IMR-90 (cell line): ENCODE results near the gene C3orf18. TPM values are rescaled to one million over a fixed set of nuclear protein-coding genes. Genes with fewer than 3 reads are reported as not detected.
A peak's percentile ranks its signal among the peaks of the same experiment; 100 is the strongest.

Experiments
- ATAC-seq: fragments of 200-7000 bp; cut with Tn5 transposase; 2 replicates; pipeline ENCODE4 v1.9.1; 2020; ENCODE audit warnings: low read depth, mild to moderate bottlenecking, moderate library complexity
- BruUV-seq: library from RNA; stranded (reverse); fragments of 400-500 nt; replicated peaks from 2 replicates; lab custom pipeline; 2021; lab: Mats Ljungman, UMichigan
- CTCF ChIA-PET: fragments of 300-600 bp; formaldehyde crosslinking; extraction: SDS; loops from one replicate; lab custom pipeline; 2021; ENCODE audit warnings: antibody characterized with exemption; lab: Yijun Ruan, JAX
- POLR2A ChIA-PET: fragments of 300-600 bp; sonication (Branson Sonifier 250); formaldehyde crosslinking; loops from one replicate; lab custom pipeline; 2022; ENCODE audit warnings: antibody characterized with exemption; ENCODE audit not compliant: unreplicated experiment; lab: Charles Lee
- DNase-seq: peaks from one replicate; pipeline ENCODE4 v3.0.0; 2013
- H2AFZ ChIP-seq: replicated peaks from 2 replicates; pipeline ENCODE3; 2013; ENCODE audit warnings: low read length, mild to moderate bottlenecking; ENCODE audit not compliant: poor library complexity
- H2AK5ac ChIP-seq: 2 replicates; pipeline ENCODE4 v1.6.1; 2013; ENCODE audit warnings: low read depth, low read length, inconsistent platforms
- H2AK9ac ChIP-seq: replicated peaks from 2 replicates; pipeline ENCODE3; 2013; ENCODE audit warnings: mild to moderate bottlenecking, low read depth, low read length, moderate library complexity; ENCODE audit not compliant: poor library complexity
- H2BK120ac ChIP-seq: 2 replicates; pipeline ENCODE4 v1.6.1; 2013; ENCODE audit warnings: low read depth, low read length, inconsistent platforms
- H2BK15ac ChIP-seq: 3 replicates; pipeline ENCODE4 v1.6.1; 2013; ENCODE audit warnings: low read depth, low read length, inconsistent platforms
- H2BK20ac ChIP-seq: 2 replicates; pipeline ENCODE4 v1.6.1; 2013; ENCODE audit warnings: low read depth, mild to moderate bottlenecking, inconsistent platforms, low read length, moderate library complexity
- H2BK5ac ChIP-seq: 2 replicates; pipeline ENCODE4 v1.6.1; 2013; ENCODE audit warnings: mild to moderate bottlenecking, low read depth, low read length, inconsistent platforms; ENCODE audit not compliant: poor library complexity, severe bottlenecking
- H3K14ac ChIP-seq: replicated peaks from 2 replicates; pipeline ENCODE4 v1.6.1; 2013; ENCODE audit warnings: low read depth, low read length, inconsistent platforms
- H3K18ac ChIP-seq: 2 replicates; pipeline ENCODE4 v1.6.1; 2013; ENCODE audit warnings: low read depth, low read length, control low read depth
- H3K23ac ChIP-seq: 2 replicates; pipeline ENCODE4 v1.6.1; 2013; ENCODE audit warnings: low read depth, low read length, inconsistent platforms
- H3K27ac ChIP-seq: 2 replicates; pipeline ENCODE4 v1.5.1; 2013; ENCODE audit warnings: mild to moderate bottlenecking, control low read depth, low read length; ENCODE audit not compliant: insufficient read depth
- H3K27me3 ChIP-seq: 2 replicates; pipeline ENCODE4 v1.6.1; 2013; ENCODE audit warnings: low read length; ENCODE audit not compliant: control insufficient read depth, insufficient read depth
- H3K36me3 ChIP-seq: 2 replicates; pipeline ENCODE4 v1.6.1; 2013; ENCODE audit warnings: low read length, mixed read lengths; ENCODE audit not compliant: control insufficient read depth, insufficient read depth
- H3K4ac ChIP-seq: 2 replicates; pipeline ENCODE4 v1.6.1; 2013; ENCODE audit warnings: low read depth, low read length, inconsistent platforms
- H3K4me1 ChIP-seq: 2 replicates; pipeline ENCODE4 v1.6.1; 2013; ENCODE audit warnings: low read length, mixed read lengths; ENCODE audit not compliant: control insufficient read depth, insufficient read depth
- H3K4me2 ChIP-seq: 2 replicates; pipeline ENCODE4 v1.6.1; 2013; ENCODE audit warnings: low read depth, mild to moderate bottlenecking, control low read depth, low read length, moderate library complexity
- H3K4me3 ChIP-seq: 2 replicates; pipeline ENCODE4 v1.5.1; 2013; ENCODE audit warnings: low read depth, mild to moderate bottlenecking, control low read depth, low read length, moderate library complexity; ENCODE audit not compliant: insufficient read depth
- H3K56ac ChIP-seq: 2 replicates; pipeline ENCODE4 v1.6.1; 2013; ENCODE audit warnings: low read length, inconsistent platforms; ENCODE audit not compliant: insufficient read depth; ENCODE audit errors: extremely low read depth
- H3K79me1 ChIP-seq, 2 experiments: 2 replicates each; pipeline ENCODE4 v1.6.1; 2013; ENCODE audit warnings: low read length in 2 of 2, inconsistent platforms in 1 of 2, low read depth in 1 of 2
- H3K9ac ChIP-seq: 2 replicates; pipeline ENCODE4 v1.6.1; 2013; ENCODE audit warnings: low read depth, low read length, control low read depth
- H3K9me1 ChIP-seq: 2 replicates; pipeline ENCODE4 v1.6.1; 2013; ENCODE audit warnings: low read length, inconsistent platforms; ENCODE audit not compliant: insufficient read depth
- H3K9me3 ChIP-seq: 2 replicates; pipeline ENCODE4 v1.6.1; 2013; ENCODE audit warnings: low read length; ENCODE audit not compliant: control insufficient read depth, insufficient read depth
- H4K20me1 ChIP-seq: 2 replicates; pipeline ENCODE4 v1.6.1; 2013; ENCODE audit warnings: low read length, inconsistent platforms; ENCODE audit not compliant: insufficient read depth
- H4K5ac ChIP-seq: 2 replicates; pipeline ENCODE4 v1.6.1; 2013; ENCODE audit warnings: mild to moderate bottlenecking, low read depth, low read length, control low read depth
- H4K8ac ChIP-seq, 2 experiments: 2 replicates each; pipeline ENCODE4 v1.6.1; 2013; ENCODE audit warnings: low read depth in 2 of 2, low read length in 2 of 2, control low read depth in 1 of 2, inconsistent platforms in 1 of 2
- H4K91ac ChIP-seq: 2 replicates; pipeline ENCODE4 v1.6.1; 2013; ENCODE audit warnings: low read depth, low read length, inconsistent platforms; ENCODE audit not compliant: insufficient read depth
- FOS ChIP-seq: fragments of 150-350 bp; IDR thresholded peaks from 2 replicates; pipeline ENCODE4 v1.6.1; 2016; ENCODE audit warnings: low read depth, low read length
- MAFK ChIP-seq: IDR thresholded peaks from 2 replicates; pipeline ENCODE4 v1.6.1; 2012; ENCODE audit warnings: low read depth, low read length, improper control_type of control experiment
- NFE2L2 ChIP-seq: fragments of 150-350 bp; IDR thresholded peaks from 2 replicates; pipeline ENCODE4 v1.6.1; 2016; ENCODE audit warnings: low read depth, mild to moderate bottlenecking, low read length
- RCOR1 ChIP-seq: IDR thresholded peaks from 2 replicates; pipeline ENCODE4 v1.6.1; 2012; ENCODE audit warnings: mild to moderate bottlenecking, low read length, improper control_type of control experiment; ENCODE audit not compliant: insufficient replicate concordance
- RFX5 ChIP-seq: IDR thresholded peaks from 2 replicates; pipeline ENCODE4 v1.8.0; 2012; ENCODE audit warnings: low read depth, mild to moderate bottlenecking, low read length, moderate library complexity
- SMC3 ChIP-seq: fragments of 150-350 bp; IDR thresholded peaks from 2 replicates; pipeline ENCODE4 v1.6.1; 2016; ENCODE audit warnings: low read depth, mild to moderate bottlenecking, antibody characterized with exemption, low read length, moderate library complexity
- WGBS, 2 experiments: methylation state at CpG; one replicate each; pipeline versions ENCODE4 v1.1.5 to v1.1.7; 2013; ENCODE audit warnings: missing lambda C conversion rate in 2 of 2; ENCODE audit not compliant: insufficient read length in 1 of 2; ENCODE audit errors: extremely low coverage in 2 of 2; 5-methylcytosine and 5-hydroxymethylcytosine counted together
- dilution Hi-C: fragments of 300-500 bp; cut with HindIII; formaldehyde crosslinking; loops from one replicate; pipeline ENCODE4 v1.14.3; 2018; ENCODE audit warnings: low sequenced_read_pairs; ENCODE audit not compliant: unreplicated experiment
- in situ Hi-C: fragments of 300-500 bp; cut with MboI; formaldehyde crosslinking; loops from 3 replicates; pipeline ENCODE4 v1.14.3; 2019; ENCODE audit warnings: low sequenced_read_pairs, inconsistent platforms, mixed read lengths
- intact Hi-C: fragments of 100-400 bp; cut with micrococcal nuclease; formaldehyde crosslinking; loops from 2 replicates; pipeline ENCODE4 v1.10.0; 2022
- polyA plus RNA-seq, 3 experiments: library from polyadenylated mRNA; depleted of rRNA; stranded (reverse); fragments of >200 nt; gene quantifications; 2 replicates each; pipeline ENCODE4 v1.2.3, GENCODE V29; 2012; ENCODE audit warnings: low replicate concordance in 1 of 3
- total RNA-seq: library from RNA; depleted of rRNA; stranded (reverse); fragments of >200 nt; gene quantifications from 2 replicates; pipeline ENCODE4 v1.2.3, GENCODE V29; 2012
- TF ChIP-seq, protein P1 (sequence below): fragments of 150-350 bp; IDR thresholded peaks from 2 replicates; pipeline ENCODE4 v1.6.1; 2017; ENCODE audit warnings: mild to moderate bottlenecking, antibody characterized with exemption, low read length, low read depth
- TF ChIP-seq, protein P2 (sequence below): fragments of 150-350 bp; IDR thresholded peaks from 2 replicates; pipeline ENCODE4 v1.6.1; 2016; ENCODE audit warnings: low read depth, mild to moderate bottlenecking, low read length, moderate library complexity, borderline replicate concordance

C3orf18 gene
- total and polyA plus RNA-seq, 2 of the 4 experiments (the other 2 are of a cell fraction), result 6.8 to 10.6 TPM

DNA sequence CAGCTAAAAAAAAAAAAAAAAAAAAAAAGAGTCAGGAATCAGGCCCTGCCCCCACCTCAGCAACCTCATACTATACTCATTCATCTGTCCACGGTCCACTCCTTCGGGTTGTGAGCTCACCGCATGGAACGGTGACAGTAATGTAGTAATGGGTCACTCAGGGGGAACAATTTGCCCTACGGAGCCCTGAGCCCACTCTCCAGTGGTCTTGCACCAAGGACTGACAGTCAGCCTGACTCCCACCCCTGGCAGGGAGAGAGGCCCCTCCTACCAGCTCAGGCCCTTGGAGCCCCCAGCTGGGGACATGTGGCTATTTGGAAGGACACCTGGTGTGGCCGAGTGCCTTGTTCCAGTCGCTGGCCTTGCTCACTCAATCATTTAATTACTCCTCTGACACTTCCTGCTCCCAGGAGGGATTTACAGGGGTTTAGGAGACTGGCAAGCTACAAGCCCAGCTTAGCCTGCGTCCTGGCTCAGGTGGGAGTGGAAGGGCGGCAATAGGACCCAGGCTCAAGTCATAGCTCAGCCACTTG lies 44.2 kb downstream of the C3orf18 start:
- no peak overlapping the region for H2BK20ac ChIP-seq
- H3K9me3 ChIP-seq, result no peaks in the 10 kb centered on the region
- H3K14ac ChIP-seq, result no peak overlapping the region
- H3K36me3 ChIP-seq, result no peaks in the 10 kb centered on the region
- no peak overlapping the region for H2BK5ac ChIP-seq
- no peaks in the 10 kb centered on the region for H3K9me1 ChIP-seq
- H2AFZ ChIP-seq, result peak overlapping the region; percentile 43
- DNase-seq, result no peak
- H2AK5ac ChIP-seq, result no peak overlapping the region
- in situ Hi-C loops (no loop called here), dilution Hi-C loops (no loop called here), intact Hi-C loops (no loop called here)
- no peak overlapping the region for H3K9ac ChIP-seq
- H3K4me2 ChIP-seq, result no peak overlapping the region
- POLR2A ChIA-PET, result no interaction called here
- ATAC-seq, result no peak
- no peak overlapping the region for H3K4me3 ChIP-seq
- CTCF ChIA-PET, result no interaction called here
- H2BK120ac ChIP-seq, result no peak overlapping the region
- no peak overlapping the region for H3K27ac ChIP-seq
- H3K4me1 ChIP-seq, result no peaks in the 10 kb centered on the region
- no peak overlapping the region for H3K18ac ChIP-seq
- H4K8ac ChIP-seq, result no peak overlapping the region
- no peak overlapping the region for H3K23ac ChIP-seq
- H4K91ac ChIP-seq, result no peak overlapping the region
- no peak overlapping the region for H2BK15ac ChIP-seq
- H3K79me1 ChIP-seq, result no peaks in the 10 kb centered on the region
- peaks cover 56% of the 10 kb centered on the region for H3K27me3 ChIP-seq
- no peak for TF ChIP-seq RCOR1
- no peak for TF ChIP-seq SMC3
- TF ChIP-seq, protein P1, sequence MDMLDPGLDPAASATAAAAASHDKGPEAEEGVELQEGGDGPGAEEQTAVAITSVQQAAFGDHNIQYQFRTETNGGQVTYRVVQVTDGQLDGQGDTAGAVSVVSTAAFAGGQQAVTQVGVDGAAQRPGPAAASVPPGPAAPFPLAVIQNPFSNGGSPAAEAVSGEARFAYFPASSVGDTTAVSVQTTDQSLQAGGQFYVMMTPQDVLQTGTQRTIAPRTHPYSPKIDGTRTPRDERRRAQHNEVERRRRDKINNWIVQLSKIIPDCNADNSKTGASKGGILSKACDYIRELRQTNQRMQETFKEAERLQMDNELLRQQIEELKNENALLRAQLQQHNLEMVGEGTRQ, result no peak
- no peak for TF ChIP-seq NFE2L2
- no peak for TF ChIP-seq RFX5
- TF ChIP-seq MAFK, result no peak
- no peak for TF ChIP-seq FOS
- TF ChIP-seq, protein P2, sequence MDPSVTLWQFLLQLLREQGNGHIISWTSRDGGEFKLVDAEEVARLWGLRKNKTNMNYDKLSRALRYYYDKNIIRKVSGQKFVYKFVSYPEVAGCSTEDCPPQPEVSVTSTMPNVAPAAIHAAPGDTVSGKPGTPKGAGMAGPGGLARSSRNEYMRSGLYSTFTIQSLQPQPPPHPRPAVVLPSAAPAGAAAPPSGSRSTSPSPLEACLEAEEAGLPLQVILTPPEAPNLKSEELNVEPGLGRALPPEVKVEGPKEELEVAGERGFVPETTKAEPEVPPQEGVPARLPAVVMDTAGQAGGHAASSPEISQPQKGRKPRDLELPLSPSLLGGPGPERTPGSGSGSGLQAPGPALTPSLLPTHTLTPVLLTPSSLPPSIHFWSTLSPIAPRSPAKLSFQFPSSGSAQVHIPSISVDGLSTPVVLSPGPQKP, result no peak
- BruUV-seq, result no TSS peak
- no peaks in the 10 kb centered on the region for H4K20me1 ChIP-seq
- 20% methylated on average over 1 of the region's 9 CpGs; no CpG with 5 or more reads in 1 of the 2 experiments for WGBS, 2 experiments
- H3K56ac ChIP-seq, result no peak overlapping the region
- H4K5ac ChIP-seq, result no peak overlapping the region
- no peak overlapping the region for H2AK9ac ChIP-seq
- no peak overlapping the region for H3K4ac ChIP-seq
